Coronary artery (tissue), 2 donors: ENCODE results near the gene TP73.

ENCODE experiments used
- DNase-seq: peaks from one replicate; pipeline ENCODE4 v3.0.0-alpha.2; 2017; ENCODE audit warnings: low spot score
- H3K27ac ChIP-seq, 2 donors: fragments of 200-600 bp; sonication (generic); one replicate each; pipeline ENCODE4 v1.5.1; 2016 to 2019
- H3K4me3 ChIP-seq: fragments of 200-600 bp; sonication (generic); 2 replicates; pipeline ENCODE4 v1.5.1; 2016; ENCODE audit warnings: mild to moderate bottlenecking, moderate library complexity
- CTCF ChIP-seq: fragments of 200-600 bp; sonication (generic); IDR thresholded peaks from one replicate; pipeline ENCODE4 v1.5.1; 2019; ENCODE audit warnings: antibody characterized with exemption

Gene TP73

GRCh38 chr1:3642919-3643675 lies 9.2 kb upstream of the TP73 start:
- H3K27ac ChIP-seq, result no peak overlapping the region
- H3K4me3 ChIP-seq, result no peak overlapping the region
- TF ChIP-seq CTCF, result no peak
- DNase-seq, result no peak

GRCh38 chr1:3644273-3644672 lies 8.0 kb upstream of the TP73 start:
- no peak for TF ChIP-seq CTCF
- Histone ChIP-seq H3K4me3 (no peak overlapping the region), H3K27ac (no peak overlapping the region)
- no peak for DNase-seq

- no peak for DNase-seq
- no peak overlapping the region for H3K27ac ChIP-seq
- TF ChIP-seq CTCF, result no peak
- no peak overlapping the region for H3K4me3 ChIP-seq
Observed at GRCh38 chr1:3645247-3645646, 7.1 kb upstream of the TP73 start.

- Histone ChIP-seq H3K4me3 (no peak overlapping the region), H3K27ac (no peak overlapping the region)
- no peak for DNase-seq
- TF ChIP-seq CTCF, result no peak
Observed at GRCh38 chr1:3645666-3646355, 6.5 kb upstream of the TP73 start.

- Histone ChIP-seq H3K4me3 (no peak overlapping the region), H3K27ac (no peak overlapping the region)
- TF ChIP-seq CTCF, result no peak
Observed at GRCh38 chr1:3646596-3646995, 5.7 kb upstream of the TP73 start.

GRCh38 chr1:3649342-3650247 lies 2.7 kb upstream of the TP73 start, which contains the start of gene WRAP73:
Gene WRAP73, minus strand, starts transcription at chr1:3650103. Its CDS starts 104 bp downstream, at chr1:3649999.
- DNase-seq, result peak; percentile 89
- no peak within 1 kb of the TSS for H3K27ac ChIP-seq
- peak within 1 kb of the TSS; percentile 85 for H3K4me3 ChIP-seq
- TF ChIP-seq CTCF, result no peak

More at GRCh38 chr1:3646596-3646995, 5.7 kb upstream of the TP73 start:
- DNase-seq, result no peak
